Activated CD4-positive, alpha-beta T cell treated with anti-CD3 and anti-CD28 coated beads, Interleukin-2, Interleukin-6, amounts not matched to agents 100 ng/mL and 50 ng/mL, durations not matched to agents 16 hours and 8 hours (primary cell): ENCODE measurements around the gene VDR.

ENCODE experiments used
- DNase-seq: peaks from one replicate; pipeline ENCODE4 v3.0.0-alpha.2; 2020

The VDR gene

DNA sequence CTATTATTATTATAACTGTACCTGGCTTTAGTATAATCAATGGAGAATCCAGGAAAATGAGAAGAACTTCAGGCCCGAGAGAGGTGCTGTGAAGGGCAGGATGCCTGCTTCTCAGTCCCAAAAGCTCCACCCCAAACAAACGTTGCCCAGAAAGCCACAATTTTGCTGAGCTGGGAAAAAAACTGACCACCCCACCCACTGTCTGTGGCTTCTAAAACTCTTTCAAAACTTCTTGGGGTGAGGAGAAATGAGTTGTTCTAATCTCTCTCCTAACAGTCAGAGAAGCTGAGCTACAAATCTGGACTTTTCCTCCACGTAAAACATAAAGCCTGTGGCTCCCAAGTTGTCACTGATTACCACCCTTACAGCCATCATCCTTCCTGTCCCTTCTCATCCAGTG lies 13.4 kb downstream of the VDR start:
- peak; percentile 59 for DNase-seq

DNA sequence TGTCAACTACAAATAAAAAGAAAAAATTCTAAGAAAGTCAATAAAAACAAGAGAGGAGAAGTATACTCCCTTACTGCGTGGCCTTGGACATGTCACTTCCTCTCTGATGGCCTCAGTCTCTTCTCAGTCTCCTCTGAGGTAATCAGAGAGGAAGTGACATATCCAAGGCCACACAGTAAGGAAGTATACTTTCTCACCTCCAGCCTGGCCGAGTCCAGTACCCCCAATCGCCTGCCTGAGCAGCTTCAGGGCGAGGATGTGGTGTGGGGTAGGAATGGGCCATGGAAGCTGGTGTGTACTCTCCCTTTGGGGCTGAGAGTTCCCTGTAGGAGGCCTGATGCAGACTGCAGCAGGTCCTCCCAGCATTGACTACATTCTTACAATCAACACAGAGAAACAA lies 15.8 kb downstream of the VDR start:
- DNase-seq, result peak; percentile 67

DNA sequence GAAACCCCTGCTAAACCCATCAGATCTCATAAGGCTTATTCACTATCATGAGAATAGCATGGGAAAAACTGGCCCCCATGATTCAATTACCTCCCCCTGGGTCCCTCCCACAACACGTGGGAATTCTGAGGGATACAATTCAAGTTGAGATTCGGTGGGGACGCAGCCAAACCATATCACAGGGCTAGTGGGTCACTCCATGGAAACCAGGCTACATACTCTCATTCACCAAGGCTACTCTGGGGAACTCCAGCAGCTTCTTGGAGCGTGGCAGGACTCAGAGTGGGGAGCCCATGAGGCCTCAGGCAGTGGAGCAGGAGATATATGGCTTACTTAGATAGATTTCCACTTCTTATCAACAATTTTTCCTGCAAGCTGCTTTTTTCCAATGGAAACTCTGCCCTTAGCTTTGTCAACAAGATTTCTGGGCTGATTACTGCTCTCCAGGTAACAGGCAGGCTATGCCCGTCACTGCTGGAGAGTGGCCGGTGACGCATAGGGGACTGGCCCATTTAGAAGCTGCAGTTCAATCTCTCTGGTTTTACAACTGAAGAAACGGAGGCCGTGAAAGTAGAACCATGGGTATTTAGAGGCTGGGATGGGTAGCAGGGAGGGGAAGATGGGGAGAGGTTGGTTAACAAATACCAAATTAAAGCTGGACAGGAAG lies 16.5 kb downstream of the VDR start:
- DNase-seq, result no peak

DNA sequence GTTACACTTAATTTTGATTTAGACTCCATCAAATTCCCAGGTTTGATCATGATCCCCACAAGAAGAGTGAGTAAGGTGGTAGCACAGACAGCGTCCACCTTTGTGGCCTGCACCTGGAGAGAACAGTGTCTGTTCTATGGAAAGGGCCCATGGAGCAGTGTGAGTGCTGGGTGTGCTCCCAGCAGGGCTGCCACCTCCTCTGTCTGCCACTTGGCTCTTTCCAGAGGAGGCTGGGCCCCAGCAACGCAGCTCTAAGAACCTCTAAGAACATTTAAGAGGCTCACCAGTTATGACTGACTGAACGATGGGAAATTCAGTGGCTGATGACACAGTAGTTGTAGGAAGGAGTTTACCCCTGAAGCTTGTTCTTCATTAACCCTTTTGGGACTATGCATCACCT lies 17.3 kb downstream of the VDR start:
- DNase-seq, result no peak

DNA sequence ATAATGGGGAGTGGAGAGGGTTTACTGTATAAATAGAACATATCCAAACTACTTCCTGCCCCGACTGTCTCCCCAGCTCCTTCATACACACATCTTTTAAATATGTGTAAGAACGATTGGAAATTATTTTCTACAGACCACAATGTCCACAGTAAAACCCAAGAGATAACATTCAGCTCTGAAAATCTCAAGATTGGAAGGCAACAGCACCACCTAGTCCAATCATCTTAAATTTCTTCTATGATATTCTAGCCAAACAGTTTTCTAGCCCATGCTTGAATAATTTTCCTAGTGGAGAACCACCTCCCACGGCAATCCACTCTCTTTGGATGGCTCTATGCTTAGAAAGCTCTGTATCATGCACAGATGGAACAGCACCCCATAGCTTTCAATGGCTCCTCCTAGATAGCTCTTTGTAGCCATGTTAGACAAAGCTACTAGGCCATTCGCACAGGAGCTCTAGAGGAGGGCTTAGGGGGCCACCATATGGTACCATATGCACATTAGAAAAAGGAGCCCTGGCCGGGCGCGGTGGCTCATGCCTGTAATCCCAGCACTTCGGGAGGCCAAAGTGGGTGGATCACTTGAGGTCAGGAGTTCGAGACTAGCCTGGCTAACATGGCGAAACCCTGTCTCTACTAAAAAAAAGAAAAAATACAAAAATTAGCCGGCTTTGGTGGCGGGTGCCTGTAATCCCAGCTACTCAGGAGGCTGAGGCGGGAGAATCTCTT lies 18.1 kb downstream of the VDR start:
- DNase-seq, result no peak

DNA sequence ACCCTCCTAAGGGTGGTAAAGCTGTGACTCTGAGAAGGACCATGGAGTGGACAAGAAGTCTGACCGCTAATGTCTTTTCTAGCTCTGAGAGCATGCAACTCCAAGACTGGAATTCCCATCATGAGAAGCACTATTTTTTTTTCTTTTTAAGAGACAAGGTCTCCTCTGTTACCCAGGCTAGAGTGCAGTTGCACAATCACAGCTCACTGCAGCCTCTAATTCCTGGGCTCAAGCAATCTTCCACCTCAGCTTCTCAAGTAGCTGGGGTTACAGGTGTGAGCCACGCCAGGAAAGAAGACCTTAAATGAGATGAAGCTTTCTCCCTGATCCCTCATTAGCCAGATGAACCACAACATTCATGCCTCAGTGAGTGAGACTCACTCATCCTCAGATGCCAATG lies 19.2 kb downstream of the VDR start:
- DNase-seq, result no peak

DNA sequence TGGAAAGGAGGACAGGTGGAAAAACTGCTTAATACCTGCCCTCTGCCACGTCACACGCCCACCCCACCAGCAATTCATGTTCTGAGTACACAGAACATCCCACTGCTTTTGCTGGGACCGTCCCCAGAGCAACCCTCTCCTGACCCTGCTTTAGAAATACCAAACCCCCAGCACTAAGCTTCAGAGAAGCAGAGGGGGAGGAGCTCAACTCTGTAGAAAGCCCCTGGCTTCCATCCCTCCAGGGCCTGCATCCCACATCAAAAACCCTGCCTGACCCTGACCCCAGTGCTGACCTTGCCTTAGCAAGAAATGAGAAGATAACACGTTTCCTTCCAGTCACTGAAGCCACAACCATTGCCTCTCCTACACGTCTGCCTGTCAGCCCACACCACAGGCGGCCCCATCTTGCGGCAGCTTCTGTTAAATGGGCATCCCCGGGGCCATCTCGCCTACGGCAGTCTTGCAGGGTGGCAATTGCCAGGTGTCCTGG lies 19.7 kb downstream of the VDR start:
- DNase-seq, result peak; percentile 83

DNA sequence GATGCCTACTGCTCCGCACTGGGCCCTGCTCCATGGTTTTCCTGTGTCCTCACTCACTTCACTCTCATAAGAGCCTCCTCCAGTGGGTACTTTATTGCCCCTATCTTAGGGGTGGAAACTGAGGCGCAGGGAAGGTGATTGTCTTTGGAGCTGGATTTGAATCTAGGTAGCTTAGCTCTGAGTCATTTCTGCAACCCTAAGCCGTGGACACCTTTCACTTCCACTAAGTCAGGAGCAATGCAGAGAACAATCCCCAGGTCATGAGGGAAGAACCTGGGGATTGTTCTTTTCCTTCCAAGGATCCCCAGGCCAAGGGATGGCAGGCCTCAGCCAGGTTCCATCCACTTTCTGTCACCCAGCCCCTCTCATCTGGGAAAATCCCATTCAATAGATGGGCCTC lies 20.3 kb downstream of the VDR start:
- DNase-seq, result no peak

DNA sequence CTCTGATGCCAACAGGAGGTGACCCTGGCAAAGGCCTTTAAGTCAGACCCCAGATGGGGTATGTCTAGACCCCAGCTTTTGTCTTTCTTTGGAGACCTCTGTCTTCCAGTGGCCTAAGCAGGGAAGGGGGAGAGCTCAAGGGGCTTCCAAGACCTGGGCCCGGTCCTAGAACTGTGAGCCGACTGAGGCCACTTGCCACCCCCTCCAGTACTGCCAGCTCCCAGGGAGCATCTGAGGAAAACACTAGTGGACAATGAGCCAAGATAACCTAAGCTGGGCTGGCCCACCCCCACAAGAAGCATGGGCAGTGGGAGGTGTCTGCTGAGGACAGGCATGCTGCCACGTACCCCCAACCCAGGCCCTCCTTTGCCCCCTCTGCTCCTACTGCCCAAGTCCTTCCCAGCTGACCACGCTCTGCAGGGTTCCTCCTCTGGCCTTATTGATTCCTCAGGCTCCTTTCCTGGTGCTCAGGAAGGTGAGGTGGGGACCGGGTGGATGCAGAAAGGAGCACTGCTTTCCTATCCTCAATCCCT lies 21.1 kb downstream of the VDR start:
- no peak for DNase-seq

DNA sequence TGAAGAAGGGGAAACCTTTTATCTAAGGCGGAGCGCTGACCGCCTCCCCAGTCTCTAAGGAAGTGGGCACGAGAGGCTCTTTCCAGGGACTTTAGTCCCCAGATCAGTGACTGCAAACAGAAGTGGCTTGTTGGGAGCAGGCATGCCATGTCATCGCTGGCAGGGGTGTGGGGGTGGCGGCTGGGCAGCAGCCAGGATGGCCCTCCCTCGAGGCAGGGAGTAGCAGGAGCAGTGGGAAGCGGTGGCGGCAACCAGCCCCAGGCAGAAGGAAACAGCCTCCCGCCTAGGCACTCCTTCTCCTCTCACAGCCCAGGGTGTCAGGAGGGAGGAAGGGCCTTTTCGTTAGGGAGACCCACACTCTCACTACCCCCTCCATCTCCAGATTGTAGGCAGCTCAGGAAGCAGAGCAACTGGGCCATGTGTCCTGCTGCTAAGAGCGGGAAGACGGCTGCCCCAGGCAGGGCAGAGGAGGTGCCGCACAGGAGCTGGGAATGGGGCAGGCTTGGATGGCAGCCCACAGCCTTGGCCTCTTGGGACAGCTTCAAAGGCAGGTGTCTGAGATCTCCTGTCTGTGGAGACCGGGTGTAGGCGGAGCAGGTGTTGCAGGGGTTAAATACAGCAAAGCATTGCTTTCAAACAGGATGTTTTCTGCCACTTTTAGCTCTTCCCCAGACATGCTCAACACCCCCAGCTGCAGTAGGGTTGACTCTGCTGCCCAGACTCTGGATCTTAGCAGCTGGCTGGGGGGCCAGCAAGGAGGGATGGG lies 21.8 kb downstream of the VDR start:
- peak; percentile 49 for DNase-seq

DNA sequence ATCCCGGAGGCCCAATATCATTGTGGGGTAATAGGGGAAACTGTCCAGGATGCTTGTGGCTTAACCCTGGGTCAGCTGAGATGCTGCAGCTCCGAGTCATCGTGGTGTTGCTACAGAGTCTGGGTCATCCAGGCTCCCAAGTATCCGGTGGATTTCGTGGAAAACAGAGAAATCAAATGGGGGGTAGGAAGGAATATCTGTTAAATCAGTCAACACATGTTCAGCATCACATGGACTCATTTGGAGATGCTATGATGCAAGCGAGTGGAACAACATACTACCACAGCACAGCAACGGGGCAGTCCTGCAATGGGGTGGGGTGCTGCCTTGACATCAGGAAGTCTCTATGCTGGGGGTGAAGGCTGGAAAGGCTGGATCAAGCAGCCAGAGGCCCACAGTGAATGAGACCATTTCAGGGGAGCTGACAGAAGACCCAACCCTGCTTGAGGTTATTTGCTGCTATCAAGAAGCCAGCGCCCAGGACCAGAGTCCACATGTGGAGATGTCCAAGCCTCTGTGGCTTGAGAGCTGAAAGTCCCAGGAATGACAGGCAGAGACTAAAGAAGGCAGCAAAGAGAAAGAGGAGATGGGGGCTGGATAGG lies 22.9 kb downstream of the VDR start:
- no peak for DNase-seq

DNA sequence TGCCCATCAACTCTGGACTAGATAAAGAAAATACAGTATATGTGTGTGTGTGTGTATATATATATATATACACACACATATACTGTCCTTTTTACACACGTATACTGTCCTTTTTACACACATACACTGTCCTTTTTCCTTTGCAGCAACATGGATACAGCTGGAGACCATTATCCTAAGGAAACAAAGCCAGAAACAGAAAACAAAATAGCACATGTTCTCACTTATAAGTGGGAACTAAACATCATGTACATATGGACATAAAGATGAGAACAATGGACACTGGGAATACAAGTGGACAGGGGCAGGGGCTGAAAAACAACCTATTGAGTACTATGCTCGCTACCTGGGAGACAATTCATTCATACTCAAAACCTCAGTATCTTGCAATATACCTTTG lies 23.7 kb downstream of the VDR start:
- no peak for DNase-seq

DNA sequence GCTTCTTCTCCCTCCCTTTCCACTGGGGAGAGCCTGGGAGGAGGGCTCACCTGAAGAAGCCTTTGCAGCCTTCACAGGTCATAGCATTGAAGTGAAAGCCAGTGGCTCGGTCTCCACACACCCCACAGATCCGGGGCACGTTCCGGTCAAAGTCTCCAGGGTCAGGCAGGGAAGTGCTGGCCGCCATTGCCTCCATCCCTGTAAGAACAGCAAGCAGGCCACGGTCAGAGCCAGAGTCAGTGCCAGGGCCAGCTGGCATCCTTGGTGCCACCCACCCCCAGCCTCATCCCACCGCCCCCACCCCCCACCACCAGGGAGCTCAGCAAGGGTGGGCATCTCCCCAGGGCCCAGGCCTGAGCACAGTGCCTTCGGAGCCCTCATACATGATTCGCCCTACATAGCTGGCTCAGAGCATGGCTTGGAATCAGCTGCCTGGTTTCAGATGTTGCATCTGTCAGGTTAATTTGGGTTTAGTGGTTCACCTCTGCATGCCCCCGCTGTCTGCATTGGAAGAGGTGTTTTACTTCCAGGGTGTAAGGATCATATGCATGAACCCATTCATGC lies 25.8 kb downstream of the VDR start:
- no peak for DNase-seq

DNA sequence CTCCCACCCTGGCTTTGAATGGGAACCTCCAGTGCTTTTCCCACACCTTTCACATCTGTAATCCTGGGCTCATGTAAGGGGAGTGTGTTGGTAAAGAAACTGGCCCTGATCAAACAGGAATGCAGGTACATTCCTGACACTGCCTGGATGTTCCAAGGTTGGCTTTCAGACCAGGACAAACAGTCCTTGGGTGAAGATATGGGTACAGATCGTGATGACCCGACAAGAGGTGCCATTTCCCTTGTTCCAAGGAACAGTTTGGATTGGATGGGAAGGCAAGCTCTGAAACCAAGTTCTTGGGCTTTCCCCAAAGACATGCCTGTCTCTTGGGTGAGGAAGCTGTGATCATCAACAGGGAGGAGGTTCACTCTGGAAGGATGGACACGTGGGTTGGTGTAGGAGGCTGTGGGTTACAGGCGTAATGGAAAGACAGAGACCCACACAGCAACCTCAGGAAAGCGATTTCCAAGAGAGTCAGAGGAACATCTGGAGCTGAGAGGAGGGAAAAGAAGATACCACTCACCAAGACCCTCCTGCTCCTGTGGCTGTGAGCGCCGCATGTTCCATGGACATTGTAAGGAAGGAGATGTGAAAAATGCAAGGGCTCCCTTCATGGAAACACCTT lies 26.4 kb downstream of the VDR start:
- no peak for DNase-seq

DNA sequence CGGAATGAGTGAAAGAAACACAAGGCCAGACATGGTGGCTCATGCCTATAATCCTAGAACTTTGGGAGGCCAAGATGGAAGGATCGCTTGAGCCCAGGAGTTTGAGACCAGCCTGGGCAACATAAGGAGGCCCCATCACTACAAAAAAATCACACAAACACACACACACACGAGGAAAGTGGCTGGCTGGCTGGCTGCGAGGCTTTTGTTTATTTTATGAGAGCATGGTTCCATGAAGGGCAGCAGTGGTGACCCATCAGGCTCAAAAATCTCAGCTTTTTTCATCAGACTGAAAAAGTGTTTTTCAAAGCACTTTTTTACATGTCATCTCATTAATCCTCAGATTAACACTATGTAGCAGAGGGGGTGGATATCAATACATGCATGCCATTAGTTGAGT lies 27.7 kb downstream of the VDR start:
- DNase-seq, result no peak

DNA sequence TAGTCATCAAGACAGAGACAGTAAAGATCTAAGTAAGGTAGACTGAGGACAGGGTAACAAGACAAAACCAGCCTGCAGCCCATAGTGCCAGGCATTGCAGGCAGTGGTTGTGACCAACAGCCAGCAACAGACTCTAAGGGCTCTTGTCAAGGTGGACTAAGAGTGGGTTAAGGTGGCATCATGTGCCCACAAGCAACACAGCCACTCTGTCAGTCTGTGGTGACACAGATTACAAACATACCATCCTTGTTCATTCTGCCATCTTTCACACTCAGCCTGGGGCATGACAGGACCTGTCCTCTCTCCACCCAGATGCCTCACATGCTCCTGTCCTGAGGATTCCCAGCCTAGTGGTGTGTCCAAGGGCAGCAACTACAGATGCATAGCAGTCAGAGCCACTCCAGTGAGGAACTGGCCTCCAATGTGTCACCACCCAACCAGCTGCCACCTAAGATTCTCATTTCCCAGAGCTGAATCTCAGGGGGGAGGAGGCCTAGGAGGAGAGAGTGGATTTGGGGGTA lies 28.3 kb downstream of the VDR start:
- DNase-seq, result no peak

DNA sequence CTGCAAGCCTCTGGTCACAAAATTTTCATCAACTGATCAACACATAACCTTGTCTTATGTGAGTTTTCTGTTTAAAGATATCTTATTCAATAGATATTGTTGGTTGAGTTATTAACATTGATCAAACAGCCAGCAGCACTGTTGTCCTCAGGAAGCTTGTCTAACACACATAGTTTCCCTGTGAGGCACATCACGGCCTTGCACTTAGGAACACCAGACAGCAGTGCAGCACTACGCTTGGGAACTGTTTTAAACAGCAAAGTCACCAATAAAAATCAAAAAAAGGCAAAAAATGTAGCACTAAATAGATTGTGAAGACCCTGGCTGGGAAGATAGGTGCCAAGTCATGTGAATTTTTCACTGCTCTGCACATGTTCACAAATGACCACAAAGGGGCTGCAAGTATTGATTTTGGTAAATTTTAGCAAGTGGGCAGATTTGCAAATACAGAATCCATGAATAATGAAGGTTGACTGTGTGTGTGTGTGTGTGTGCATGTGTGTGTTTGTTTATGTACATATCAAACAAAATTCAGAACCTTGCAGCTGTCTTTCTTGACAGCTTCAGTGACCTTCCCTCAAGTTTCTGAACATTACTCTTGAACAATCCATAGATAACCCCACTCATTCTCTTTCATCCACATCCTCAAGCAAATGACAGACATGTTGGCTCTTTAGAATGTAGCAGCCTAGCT lies 28.9 kb downstream of the VDR start:
- DNase-seq, result no peak

DNA sequence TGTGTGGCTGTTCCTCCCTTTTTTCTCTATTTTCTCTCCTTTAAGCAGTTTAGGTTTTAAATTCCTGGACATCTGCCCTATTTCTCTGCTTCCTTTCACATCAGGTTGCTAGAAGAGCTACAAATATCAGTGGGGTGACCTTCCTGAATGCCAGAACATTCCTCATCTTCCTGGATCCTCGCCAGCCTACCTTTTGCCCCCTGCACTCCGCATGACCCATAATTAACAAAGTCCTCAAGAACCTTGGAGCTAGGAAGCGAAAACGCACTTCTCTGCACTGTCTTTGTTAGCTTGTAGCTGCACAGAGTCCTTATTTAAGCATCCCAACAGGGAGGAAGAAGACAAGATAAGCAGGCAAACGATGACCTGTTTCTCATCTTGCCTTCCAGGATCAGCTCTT lies 30.5 kb downstream of the VDR start:
- DNase-seq, result no peak

DNA sequence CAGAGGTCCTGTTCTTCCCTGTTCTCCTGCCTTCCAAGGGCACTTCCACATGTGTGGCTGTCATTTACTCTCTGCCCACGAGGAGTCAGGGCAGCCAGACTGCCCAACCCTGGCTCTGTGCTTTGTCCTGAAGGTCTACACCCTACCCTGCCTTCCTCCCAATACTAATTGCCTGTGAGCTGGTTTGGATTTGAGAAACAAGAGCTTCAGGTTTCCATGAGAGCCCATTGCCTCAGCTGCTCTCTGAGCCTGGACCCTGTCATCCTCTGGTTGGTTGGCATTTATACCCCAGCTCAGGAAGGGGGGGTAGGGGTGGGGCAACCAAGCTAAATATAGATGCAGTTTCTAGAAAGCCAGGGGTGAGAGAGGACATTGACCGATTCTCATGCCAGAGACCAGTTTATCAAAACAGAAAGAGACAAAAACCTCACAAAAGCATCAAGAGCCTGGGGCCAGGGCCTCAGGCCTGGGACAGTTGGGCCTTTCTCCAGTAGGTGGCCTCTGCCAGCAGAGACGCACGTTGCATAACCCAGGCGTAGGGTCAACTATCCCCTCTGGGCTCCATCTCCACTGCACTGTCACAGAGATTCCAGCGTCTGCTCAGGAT lies 34.5 kb downstream of the VDR start:
- DNase-seq, result no peak

DNA sequence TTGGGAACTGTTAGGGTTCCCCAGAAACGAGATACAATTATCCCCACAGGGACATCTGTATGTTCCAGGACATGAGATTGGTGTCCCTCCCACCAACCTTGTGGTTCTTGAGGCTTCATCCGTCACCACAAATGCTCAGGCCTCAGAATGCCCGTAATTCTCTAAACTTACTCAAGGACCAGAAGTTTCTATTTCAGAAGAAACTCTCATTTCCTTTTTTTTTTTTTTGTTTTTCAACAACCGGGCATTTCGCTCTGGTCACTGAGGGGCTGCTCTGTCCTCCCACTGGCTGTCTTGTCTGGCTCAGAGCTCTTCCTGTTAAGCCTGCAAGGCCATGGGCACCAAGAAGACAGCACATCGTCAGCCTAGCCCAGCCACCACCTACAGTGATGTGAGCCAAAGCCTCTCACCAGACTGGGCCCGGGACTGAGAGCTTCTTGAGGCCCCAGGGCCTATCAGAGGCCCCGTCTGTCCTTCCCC lies 36.2 kb downstream of the VDR start:
- no peak for DNase-seq

DNA sequence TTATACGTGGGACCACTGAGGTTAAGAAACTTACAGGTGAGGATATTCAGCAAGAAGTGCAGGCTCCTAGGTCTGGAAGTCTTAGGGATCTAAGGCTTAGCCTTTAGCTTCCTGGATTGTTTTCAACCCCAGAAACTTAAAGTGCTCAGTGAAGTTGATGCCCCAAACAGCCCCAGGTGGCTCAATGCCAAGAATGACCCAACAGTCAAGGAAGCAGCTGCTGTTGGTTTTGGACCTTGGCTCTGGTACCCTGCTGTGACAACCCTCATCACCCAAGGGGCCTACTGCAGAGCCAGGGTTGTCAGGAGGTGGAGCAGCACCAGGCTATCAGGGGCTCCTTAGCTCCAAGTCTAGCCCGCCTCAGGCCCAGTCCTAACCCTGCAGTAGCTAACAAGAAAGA lies 36.8 kb downstream of the VDR start:
- no peak for DNase-seq
